Rectal smooth muscle tissue (tissue), 1 donor: Measurements from ENCODE around the gene CNOT8.
"Not testable (repeated sequence)": the region's sequence is repeated elsewhere in the genome, so short reads cannot be mapped to it uniquely, and the experiment has no call there.

Experiments
- H3K27ac ChIP-seq: one replicate; pipeline ENCODE4 v1.7.0; 2013; ENCODE audit warnings: low read depth, low read length, inconsistent platforms
- H3K27me3 ChIP-seq: one replicate; pipeline ENCODE4 v1.7.0; 2013; ENCODE audit warnings: low read length; ENCODE audit not compliant: control insufficient read depth, insufficient read depth
- H3K36me3 ChIP-seq: one replicate; pipeline ENCODE4 v1.7.0; 2013; ENCODE audit warnings: low read length; ENCODE audit not compliant: control insufficient read depth, insufficient read depth
- H3K4me1 ChIP-seq: one replicate; pipeline ENCODE4 v1.7.0; 2013; ENCODE audit warnings: low read length; ENCODE audit not compliant: control insufficient read depth, insufficient read depth
- H3K4me3 ChIP-seq: one replicate; pipeline ENCODE4 v1.7.0; 2013; ENCODE audit warnings: low read length
- H3K9ac ChIP-seq: one replicate; pipeline ENCODE4 v1.7.0; 2013; ENCODE audit warnings: low read length

Gene CNOT8

GRCh38 chr5:154885439-154885838, 27.0 kb downstream of the CNOT8 start:
- Histone ChIP-seq H3K27ac (no peak overlapping the region), H3K4me3 (no peak overlapping the region), H3K27me3 (no peaks in the 10 kb centered on the region), H3K9ac (no peak overlapping the region), H3K36me3 (peaks cover 32% of the 10 kb centered on the region), H3K4me1 (no peaks in the 10 kb centered on the region)

GRCh38 chr5:154892369-154892771, 33.9 kb downstream of the CNOT8 start:
- Histone ChIP-seq H3K4me1 (no peaks in the 10 kb centered on the region), H3K27me3 (no peaks in the 10 kb centered on the region), H3K4me3 (no peak overlapping the region), H3K9ac (no peak overlapping the region), H3K27ac (no peak overlapping the region), H3K36me3 (peaks cover 41% of the 10 kb centered on the region)

GRCh38 chr5:154893381-154893780, 35.0 kb downstream of the CNOT8 start:
- H3K27ac ChIP-seq = no peak overlapping the region
- H3K4me3 ChIP-seq = no peak overlapping the region
- H3K27me3 ChIP-seq = no peaks in the 10 kb centered on the region
- H3K36me3 ChIP-seq = peaks cover 35% of the 10 kb centered on the region
- no peaks in the 10 kb centered on the region for H3K4me1 ChIP-seq
- H3K9ac ChIP-seq = no peak overlapping the region

GRCh38 chr5:154895606-154896561, 37.5 kb downstream of the CNOT8 start:
- no peak overlapping the region for H3K27ac ChIP-seq
- H3K27me3 ChIP-seq = no peaks in the 10 kb centered on the region
- H3K36me3 ChIP-seq = peaks cover 36% of the 10 kb centered on the region
- no peak overlapping the region for H3K4me3 ChIP-seq
- no peak overlapping the region for H3K9ac ChIP-seq
- no peaks in the 10 kb centered on the region for H3K4me1 ChIP-seq

GRCh38 chr5:154896562-154897165, 38.2 kb downstream of the CNOT8 start:
- Histone ChIP-seq H3K9ac (no peak overlapping the region), H3K4me3 (no peak overlapping the region), H3K36me3 (peaks cover 36% of the 10 kb centered on the region), H3K27me3 (no peaks in the 10 kb centered on the region), H3K27ac (no peak overlapping the region), H3K4me1 (no peaks in the 10 kb centered on the region)

- Histone ChIP-seq H3K36me3 (peaks cover 29% of the 10 kb centered on the region), H3K4me1 (no peaks in the 10 kb centered on the region), H3K4me3 (no peak overlapping the region), H3K27me3 (no peaks in the 10 kb centered on the region), H3K9ac (no peak overlapping the region), H3K27ac (no peak overlapping the region)
Measured at GRCh38 chr5:154898210-154898609, 39.8 kb downstream of the CNOT8 start.

- Histone ChIP-seq H3K27me3 (no peaks in the 10 kb centered on the region), H3K4me3 (no peak overlapping the region), H3K4me1 (no peaks in the 10 kb centered on the region), H3K9ac (no peak overlapping the region), H3K27ac (no peak overlapping the region), H3K36me3 (peaks cover 29% of the 10 kb centered on the region)
Measured at GRCh38 chr5:154899151-154899816, 40.9 kb downstream of the CNOT8 start.

- Histone ChIP-seq H3K9ac (no peak overlapping the region), H3K36me3 (peaks cover 29% of the 10 kb centered on the region), H3K27ac (no peak overlapping the region), H3K4me3 (no peak overlapping the region), H3K4me1 (no peaks in the 10 kb centered on the region), H3K27me3 (no peaks in the 10 kb centered on the region)
Measured at GRCh38 chr5:154900066-154900465, 41.6 kb downstream of the CNOT8 start.

- H3K36me3 ChIP-seq = peaks cover 27% of the 10 kb centered on the region
- no peak overlapping the region for H3K27ac ChIP-seq
Measured at GRCh38 chr5:154901276-154901675, 42.8 kb downstream of the CNOT8 start.

GRCh38 chr5:154901913-154902312, 43.5 kb downstream of the CNOT8 start:
- H3K27me3 ChIP-seq = no peaks in the 10 kb centered on the region
- H3K36me3 ChIP-seq = peaks cover 23% of the 10 kb centered on the region
- H3K27ac ChIP-seq = no peak overlapping the region
- H3K9ac ChIP-seq = no peak overlapping the region
- H3K4me1 ChIP-seq = no peaks in the 10 kb centered on the region
- H3K4me3 ChIP-seq = no peak overlapping the region

More at GRCh38 chr5:154901276-154901675, 42.8 kb downstream of the CNOT8 start:
- no peaks in the 10 kb centered on the region for H3K27me3 ChIP-seq
- H3K4me3 ChIP-seq = no peak overlapping the region
- no peak overlapping the region for H3K9ac ChIP-seq
- no peaks in the 10 kb centered on the region for H3K4me1 ChIP-seq

- peaks cover 18% of the 10 kb centered on the region for H3K36me3 ChIP-seq
- H3K4me3 ChIP-seq, H3K27me3 ChIP-seq, H3K27ac ChIP-seq, H3K4me1 ChIP-seq, H3K9ac ChIP-seq: not testable (repeated sequence)
Measured at GRCh38 chr5:154905601-154906000, 47.2 kb downstream of the CNOT8 start.

- no peak overlapping the region for H3K9ac ChIP-seq
- no peaks in the 10 kb centered on the region for H3K4me1 ChIP-seq
- no peak overlapping the region for H3K27ac ChIP-seq
- H3K36me3 ChIP-seq = peaks cover 11% of the 10 kb centered on the region
- no peak overlapping the region for H3K4me3 ChIP-seq
- H3K27me3 ChIP-seq = no peaks in the 10 kb centered on the region
Measured at GRCh38 chr5:154916874-154917273, 58.4 kb downstream of the CNOT8 start.
